ENCODE results near the gene PIK3R5.

PIK3R5 gene

DNA sequence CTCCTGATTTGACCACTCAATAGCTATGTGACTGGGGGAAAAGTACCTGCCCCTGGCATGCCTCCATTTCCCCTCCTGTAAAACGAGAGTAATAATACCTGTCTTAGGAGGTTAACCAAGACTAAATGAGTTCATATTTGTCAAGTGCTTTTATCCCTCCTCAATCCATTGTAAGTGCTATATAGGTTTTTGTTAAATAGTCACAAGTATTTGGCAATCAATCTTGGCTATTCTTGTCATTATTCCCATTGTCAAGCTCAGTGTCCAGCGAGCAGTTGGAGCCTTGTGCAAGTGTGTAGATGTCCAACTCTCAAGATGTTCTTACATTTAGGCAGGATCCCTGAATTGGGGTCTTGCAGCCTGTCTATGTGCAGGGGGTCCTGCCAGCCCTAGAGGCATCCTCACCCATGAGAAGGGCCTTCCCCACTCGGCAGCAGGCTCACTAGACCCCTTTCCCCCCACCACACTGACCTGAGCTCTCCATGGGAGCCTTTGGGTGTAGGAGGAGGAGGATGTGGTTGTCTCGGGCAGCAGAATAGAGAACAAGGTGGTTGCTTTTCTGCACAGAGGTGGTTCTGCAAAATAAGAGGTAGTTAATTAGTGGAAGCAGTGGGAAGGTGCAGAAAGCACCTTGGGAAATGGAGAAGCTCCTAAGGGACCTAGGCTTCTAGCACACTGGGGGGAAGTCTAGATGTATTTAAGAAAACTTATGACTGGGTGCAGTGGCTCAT is 116.0 kb downstream of the PIK3R5 start:
- no peaks in the 10 kb centered on the region for H3K79me2 ChIP-seq (ENCODE audit: insufficient read depth, low read length)

DNA sequence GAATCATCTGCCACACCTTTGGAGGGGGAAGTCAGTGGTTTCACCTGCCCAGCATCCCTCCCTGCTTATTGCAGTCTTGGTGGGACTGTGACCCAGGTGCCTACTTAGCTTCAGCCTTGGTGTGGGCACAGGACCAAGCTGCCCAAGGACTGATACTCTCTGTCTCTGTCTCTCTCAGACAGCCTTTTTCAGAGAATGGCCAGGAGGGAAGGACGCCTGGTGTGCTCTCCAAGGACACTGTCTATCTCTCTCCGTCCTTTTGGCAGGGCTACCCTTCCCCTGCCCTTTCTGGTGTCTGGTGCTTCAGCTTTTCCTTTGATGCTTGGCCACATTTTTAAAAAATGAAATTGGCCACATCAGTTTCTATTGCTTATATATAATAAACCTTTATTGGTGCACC is 117.6 kb downstream of the PIK3R5 start:
- Histone ChIP-seq H3K27me3 (ENCODE audit: low read length) (0 out of 2 replicates have a peak, but pooled peaks cover 4% of the 10 kb centered on the region), H3K9ac (ENCODE audit: low read length) (no peak overlapping the region), H3F3A (ENCODE audit: insufficient read depth) (no peaks in the 10 kb centered on the region), H3K79me2 (ENCODE audit: insufficient read depth, low read length) (no peaks in the 10 kb centered on the region), H3K9me3 (ENCODE audit: insufficient read depth, low read length) (no peaks in the 10 kb centered on the region), H4K20me1 (ENCODE audit: low read depth, low read length) (no peaks in the 10 kb centered on the region), H3K27ac (ENCODE audit: low read depth, low read length) (no peak overlapping the region), H3K4me2 (ENCODE audit: low read depth, low read length, poor library complexity, severe bottlenecking) (no peak overlapping the region), H3K4me3 (ENCODE audit: insufficient read depth, low read length, poor library complexity, severe bottlenecking) (no peak overlapping the region), H3K9me2 (replicated peaks; ENCODE audit: insufficient read depth, low read length) (no peaks in the 10 kb centered on the region), H3K36me3 (ENCODE audit: low read length) (no peaks in the 10 kb centered on the region), H2AFZ (ENCODE audit: low read depth, low read length, severe bottlenecking) (no peak overlapping the region)
- TF ChIP-seq, protein P1, sequence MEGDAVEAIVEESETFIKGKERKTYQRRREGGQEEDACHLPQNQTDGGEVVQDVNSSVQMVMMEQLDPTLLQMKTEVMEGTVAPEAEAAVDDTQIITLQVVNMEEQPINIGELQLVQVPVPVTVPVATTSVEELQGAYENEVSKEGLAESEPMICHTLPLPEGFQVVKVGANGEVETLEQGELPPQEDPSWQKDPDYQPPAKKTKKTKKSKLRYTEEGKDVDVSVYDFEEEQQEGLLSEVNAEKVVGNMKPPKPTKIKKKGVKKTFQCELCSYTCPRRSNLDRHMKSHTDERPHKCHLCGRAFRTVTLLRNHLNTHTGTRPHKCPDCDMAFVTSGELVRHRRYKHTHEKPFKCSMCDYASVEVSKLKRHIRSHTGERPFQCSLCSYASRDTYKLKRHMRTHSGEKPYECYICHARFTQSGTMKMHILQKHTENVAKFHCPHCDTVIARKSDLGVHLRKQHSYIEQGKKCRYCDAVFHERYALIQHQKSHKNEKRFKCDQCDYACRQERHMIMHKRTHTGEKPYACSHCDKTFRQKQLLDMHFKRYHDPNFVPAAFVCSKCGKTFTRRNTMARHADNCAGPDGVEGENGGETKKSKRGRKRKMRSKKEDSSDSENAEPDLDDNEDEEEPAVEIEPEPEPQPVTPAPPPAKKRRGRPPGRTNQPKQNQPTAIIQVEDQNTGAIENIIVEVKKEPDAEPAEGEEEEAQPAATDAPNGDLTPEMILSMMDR (IDR thresholded peaks at IDR 0.05; ENCODE audit: insufficient read depth, low read length, poor library complexity, severe bottlenecking): no peak
- TF ChIP-seq EZH2phosphoT487 (conservative IDR thresholded peaks at IDR 0.05; ENCODE audit: low read length): no peak

More for the DNA sequence above, 116.0 kb downstream of the PIK3R5 start:
- no peaks in the 10 kb centered on the region for H3F3A ChIP-seq (ENCODE audit: insufficient read depth)
- H3K27ac ChIP-seq (ENCODE audit: low read depth, low read length): no peak overlapping the region
- H3K27me3 ChIP-seq (ENCODE audit: low read length): 0 out of 2 replicates have a peak, but pooled peaks cover 4% of the 10 kb centered on the region
- no peak overlapping the region for H2AFZ ChIP-seq (ENCODE audit: low read depth, low read length, severe bottlenecking)
- H3K9me3 ChIP-seq (ENCODE audit: insufficient read depth, low read length): no peaks in the 10 kb centered on the region
- H3K4me2 ChIP-seq (ENCODE audit: low read depth, low read length, poor library complexity, severe bottlenecking): no peak overlapping the region
- no peak overlapping the region for H3K9ac ChIP-seq (ENCODE audit: low read length)
- H3K36me3 ChIP-seq (ENCODE audit: low read length): no peaks in the 10 kb centered on the region
- H3K9me2 ChIP-seq (replicated peaks; ENCODE audit: insufficient read depth, low read length): no peaks in the 10 kb centered on the region
- TF ChIP-seq, protein P1 (IDR thresholded peaks at IDR 0.05; ENCODE audit: insufficient read depth, low read length, poor library complexity, severe bottlenecking): no peak
- TF ChIP-seq EZH2phosphoT487 (conservative IDR thresholded peaks at IDR 0.05; ENCODE audit: low read length): no peak
- no peaks in the 10 kb centered on the region for H4K20me1 ChIP-seq (ENCODE audit: low read depth, low read length)
- H3K4me3 ChIP-seq (ENCODE audit: insufficient read depth, low read length, poor library complexity, severe bottlenecking): no peak overlapping the region

DNA sequence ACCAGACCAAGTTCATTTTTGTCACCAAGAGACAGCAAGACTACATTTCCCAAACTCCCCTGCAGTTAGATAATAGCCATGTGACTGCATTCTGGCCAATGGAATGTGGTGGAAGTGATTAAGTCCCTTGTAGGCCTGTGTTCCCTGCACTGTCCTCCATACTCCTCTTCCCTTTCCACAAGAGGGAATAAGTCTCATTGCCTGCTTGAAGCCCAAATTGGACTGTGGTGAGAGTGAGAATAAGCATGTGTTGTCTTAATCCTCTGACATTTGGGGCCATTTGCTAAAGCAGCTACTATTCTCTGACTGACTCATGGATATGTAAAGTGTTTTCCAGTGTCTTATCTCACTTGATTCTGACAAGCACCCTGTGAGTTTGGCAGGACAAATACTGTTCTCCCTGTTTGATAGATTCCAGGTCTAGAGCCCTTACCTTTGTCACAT is 118.7 kb downstream of the PIK3R5 start:
- TF ChIP-seq EZH2phosphoT487 (conservative IDR thresholded peaks at IDR 0.05; ENCODE audit: low read length): no peak
- TF ChIP-seq, protein P1 (IDR thresholded peaks at IDR 0.05; ENCODE audit: insufficient read depth, low read length, poor library complexity, severe bottlenecking): no peak
- Histone ChIP-seq H4K20me1 (ENCODE audit: low read depth, low read length) (no peaks in the 10 kb centered on the region), H3K9ac (ENCODE audit: low read length) (no peak overlapping the region), H3K79me2 (ENCODE audit: insufficient read depth, low read length) (no peaks in the 10 kb centered on the region), H2AFZ (ENCODE audit: low read depth, low read length, severe bottlenecking) (no peak overlapping the region), H3K27ac (ENCODE audit: low read depth, low read length) (no peak overlapping the region), H3K9me2 (replicated peaks; ENCODE audit: insufficient read depth, low read length) (no peaks in the 10 kb centered on the region), H3K4me2 (ENCODE audit: low read depth, low read length, poor library complexity, severe bottlenecking) (no peak overlapping the region), H3K27me3 (ENCODE audit: low read length) (0 out of 2 replicates have a peak, but pooled peaks cover 4% of the 10 kb centered on the region), H3K9me3 (ENCODE audit: insufficient read depth, low read length) (no peaks in the 10 kb centered on the region), H3K4me3 (ENCODE audit: insufficient read depth, low read length, poor library complexity, severe bottlenecking) (no peak overlapping the region), H3F3A (ENCODE audit: insufficient read depth) (no peaks in the 10 kb centered on the region), H3K36me3 (ENCODE audit: low read length) (no peaks in the 10 kb centered on the region)

Data from SU-DHL-6 (cell line).